Activated CD8-positive, alpha-beta memory T cell treated with anti-CD3 and anti-CD28 coated beads for 24 hours (primary cell): ENCODE measurements around the gene WDSUB1.

Experiments
- DNase-seq: peaks from one replicate; pipeline ENCODE4 v3.0.0-alpha.2; 2020

WDSUB1 gene

DNA sequence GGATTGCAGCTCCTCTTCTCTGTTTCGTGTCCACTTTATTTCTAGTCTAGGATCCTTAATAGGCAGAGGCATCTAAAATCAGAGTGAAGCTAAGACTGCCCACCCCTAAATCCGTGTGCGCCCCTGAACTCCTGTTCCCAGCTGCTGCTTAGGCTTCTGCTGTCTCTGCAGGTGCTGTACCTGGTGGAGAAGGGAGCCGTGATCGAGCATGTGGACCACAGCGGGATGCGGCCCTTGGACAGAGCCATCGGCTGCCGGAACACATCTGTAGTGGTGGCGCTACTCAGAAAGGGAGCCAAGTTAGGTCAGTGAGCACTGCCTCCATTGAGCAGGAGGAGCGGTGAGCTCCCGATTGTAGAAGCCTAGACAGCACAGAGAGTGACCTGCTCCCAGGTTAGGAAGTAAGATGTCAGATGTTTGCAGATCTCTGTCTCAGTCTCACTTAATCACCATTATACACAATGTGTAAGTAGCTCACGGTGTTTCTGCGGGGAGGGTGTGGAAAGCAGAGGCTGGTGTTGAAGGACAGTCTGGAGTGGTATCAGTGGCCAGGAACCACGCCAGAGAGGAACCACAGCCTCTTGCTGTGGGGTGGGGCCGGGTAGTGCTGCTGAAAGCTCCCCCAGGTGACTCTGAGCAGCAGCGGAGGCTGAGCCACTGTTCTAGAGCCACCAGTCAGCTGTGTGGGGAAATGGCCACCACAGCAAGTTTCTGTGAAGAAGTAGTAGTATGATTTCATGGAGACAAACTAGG lies 62.3 kb downstream of the WDSUB1 start:
- DNase-seq: peak; percentile 50

DNA sequence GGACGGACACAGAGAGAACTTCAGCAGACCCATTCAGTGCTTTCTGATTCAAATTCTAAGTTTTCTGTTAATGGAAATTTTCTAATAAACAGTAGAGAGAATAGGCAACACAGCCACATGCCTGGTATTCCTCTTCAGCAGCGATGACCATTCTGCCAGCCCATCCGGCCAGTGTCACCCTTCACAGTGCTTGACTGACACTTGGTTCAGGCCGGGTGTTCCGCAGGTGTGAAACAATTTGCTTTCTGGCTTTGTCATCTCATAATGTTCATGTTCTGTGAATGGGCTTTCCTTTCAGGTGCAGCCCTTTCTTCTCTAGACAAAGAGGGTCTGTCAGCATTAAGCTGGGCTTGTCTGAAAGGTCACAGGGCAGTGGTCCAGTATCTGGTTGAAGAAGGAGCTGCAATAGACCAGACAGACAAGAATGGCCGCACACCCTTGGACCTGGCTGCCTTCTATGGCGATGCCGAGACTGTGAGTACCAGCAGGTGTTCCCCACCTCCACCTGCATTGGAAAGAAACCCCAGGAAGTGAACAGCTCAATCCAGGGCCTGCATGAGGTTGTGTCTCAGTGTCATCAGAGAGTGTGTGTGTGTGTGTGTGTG lies 67.0 kb downstream of the WDSUB1 start:
- peak; percentile 24 for DNase-seq

DNA sequence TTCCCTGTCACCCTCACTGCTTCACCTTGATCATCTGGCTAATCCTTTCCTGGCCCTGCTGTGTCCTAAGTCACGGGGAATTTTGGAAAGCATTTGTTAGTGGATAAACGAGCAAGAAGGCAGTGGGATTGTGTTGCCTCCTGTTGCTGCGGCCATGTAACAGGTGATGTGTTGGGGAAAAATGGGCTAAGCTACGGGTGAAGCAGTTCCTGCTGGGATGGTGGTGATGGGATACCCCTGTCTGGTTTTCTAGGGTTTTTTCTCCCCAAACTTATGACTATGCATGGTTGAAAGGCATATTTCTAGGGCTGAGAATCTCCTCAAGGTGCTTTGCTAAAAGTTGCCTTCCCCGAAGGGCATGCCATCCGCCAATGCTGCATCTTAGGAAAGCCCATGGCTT lies 68.1 kb downstream of the WDSUB1 start:
- peak; percentile 4 for DNase-seq

DNA sequence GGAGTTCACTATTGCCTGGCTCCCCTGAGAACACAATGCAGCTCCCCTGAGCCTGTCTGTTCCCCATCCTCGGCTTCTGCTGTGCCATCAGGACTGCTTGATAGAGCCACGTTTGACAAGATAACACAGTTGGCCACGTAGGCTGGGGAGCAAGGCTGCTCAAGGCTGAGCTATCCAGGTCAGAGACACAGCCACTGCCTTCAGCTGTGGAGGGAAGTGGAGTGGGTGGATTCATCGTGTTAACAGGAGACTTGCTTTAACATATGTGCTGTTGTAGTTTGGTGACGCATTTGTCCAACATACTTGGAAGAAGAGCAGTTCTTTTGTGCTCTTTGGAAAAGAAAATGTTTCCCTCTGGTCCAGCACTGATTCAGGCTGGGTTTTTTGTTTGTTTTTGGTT lies 68.8 kb downstream of the WDSUB1 start:
- DNase-seq: no peak

DNA sequence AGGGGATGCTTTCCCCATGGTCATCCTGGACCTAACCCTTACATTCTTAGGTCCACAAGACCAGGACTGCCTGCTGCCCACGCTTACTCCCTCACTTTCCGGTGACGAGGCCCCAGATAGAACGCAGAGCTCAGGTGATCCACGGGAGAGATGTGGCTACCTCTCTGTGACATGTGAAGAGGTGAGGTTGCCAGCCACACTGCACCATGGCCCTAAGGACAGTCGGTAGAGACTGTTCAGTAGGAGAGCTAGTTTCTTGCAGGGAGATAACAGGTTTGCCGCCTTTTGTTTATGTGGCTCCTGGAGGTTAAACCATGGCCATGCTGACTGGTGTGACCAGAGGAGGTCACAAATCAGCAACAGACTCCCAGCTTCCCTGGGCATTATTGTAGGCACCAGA lies 71.4 kb downstream of the WDSUB1 start:
- no peak for DNase-seq

DNA sequence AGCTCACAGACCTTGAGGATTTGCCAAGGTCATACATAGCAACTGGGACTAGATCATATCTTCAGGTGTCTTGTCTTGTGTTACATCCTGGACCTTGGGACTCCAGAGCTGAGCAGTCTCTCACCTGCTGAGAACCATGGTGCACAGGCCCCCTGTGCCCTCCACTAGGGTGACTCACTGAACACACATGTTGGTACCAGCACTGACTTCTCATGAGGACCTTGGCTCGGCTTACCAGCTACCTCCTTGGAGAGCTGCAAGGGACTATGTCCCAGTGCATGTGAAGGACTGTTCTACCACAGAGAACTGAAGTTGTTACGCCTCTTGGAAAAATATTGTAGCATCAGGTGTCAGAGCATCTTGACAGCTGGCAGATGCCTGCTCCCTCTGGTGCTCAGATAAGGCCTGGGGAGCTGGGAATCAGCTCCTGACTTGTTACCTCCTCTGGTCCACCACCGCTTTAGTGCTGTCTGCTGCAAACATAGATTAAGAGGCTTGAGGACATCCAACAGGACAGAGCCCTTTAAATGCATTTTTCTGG lies 72.1 kb downstream of the WDSUB1 start:
- DNase-seq: peak; percentile 48

DNA sequence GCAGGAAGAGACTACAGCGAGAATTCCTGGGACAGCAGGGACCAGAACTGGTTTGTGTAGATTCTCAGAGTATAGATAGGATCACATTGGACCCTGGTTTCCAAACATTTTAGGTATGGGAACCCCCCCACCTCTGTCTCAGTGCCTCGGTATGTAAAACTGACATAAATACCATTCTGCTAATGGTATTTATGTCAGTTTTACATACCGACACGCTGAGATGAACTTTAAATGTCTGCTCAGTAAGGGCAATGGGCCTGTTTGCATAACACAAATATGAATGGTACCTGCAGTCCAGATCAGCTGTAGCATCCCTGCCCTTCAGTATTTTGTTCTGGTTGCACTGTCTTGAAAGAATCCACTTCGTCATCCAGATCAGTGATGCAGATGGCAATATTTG lies 73.2 kb downstream of the WDSUB1 start:
- DNase-seq: no peak

DNA sequence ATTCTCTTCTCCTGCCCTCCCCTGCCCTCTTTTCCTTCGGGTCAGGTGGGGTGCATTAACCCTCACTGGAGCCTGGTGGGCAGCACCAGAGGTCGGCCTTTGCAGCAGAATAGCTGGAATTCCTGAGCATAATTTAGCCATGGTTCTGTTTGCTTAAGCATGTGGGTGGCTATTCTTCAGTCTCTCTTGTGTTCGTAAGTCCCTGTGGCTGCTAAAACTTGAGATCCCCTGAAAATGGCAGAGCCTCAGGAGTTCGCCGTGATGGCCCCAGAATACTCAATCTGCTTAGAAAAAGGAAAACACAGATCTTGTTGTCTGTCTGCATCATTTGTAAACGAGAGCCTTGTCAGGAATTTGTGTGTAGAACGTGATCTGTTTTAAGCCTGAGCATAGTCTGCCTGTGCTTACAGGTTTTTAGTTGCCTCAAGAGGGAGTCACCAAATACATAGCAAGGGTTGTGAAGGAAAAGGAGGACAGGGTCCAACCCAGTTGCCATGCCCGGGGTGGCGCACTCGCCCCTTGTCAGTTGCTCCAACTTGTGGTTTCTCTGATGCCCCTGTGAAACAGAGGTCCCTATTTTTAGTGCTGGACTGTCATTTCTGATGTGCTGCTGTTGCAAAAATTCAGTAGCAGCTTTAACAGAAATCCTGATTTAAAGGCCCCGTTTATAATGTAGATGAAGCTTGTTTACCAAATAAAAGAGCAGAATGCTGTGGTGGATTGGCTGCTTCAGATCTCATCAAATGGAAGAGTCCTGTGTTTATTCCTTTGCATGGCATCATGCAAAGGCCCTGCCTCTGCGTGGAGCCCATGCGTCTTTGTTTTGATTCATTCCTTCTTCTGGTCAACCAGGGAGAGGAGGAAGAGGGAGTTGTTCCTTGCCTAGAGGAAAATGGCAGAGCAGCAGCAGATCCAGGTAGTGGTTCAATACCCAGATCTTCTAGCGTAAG lies 74.8 kb downstream of the WDSUB1 start:
- DNase-seq: no peak

DNA sequence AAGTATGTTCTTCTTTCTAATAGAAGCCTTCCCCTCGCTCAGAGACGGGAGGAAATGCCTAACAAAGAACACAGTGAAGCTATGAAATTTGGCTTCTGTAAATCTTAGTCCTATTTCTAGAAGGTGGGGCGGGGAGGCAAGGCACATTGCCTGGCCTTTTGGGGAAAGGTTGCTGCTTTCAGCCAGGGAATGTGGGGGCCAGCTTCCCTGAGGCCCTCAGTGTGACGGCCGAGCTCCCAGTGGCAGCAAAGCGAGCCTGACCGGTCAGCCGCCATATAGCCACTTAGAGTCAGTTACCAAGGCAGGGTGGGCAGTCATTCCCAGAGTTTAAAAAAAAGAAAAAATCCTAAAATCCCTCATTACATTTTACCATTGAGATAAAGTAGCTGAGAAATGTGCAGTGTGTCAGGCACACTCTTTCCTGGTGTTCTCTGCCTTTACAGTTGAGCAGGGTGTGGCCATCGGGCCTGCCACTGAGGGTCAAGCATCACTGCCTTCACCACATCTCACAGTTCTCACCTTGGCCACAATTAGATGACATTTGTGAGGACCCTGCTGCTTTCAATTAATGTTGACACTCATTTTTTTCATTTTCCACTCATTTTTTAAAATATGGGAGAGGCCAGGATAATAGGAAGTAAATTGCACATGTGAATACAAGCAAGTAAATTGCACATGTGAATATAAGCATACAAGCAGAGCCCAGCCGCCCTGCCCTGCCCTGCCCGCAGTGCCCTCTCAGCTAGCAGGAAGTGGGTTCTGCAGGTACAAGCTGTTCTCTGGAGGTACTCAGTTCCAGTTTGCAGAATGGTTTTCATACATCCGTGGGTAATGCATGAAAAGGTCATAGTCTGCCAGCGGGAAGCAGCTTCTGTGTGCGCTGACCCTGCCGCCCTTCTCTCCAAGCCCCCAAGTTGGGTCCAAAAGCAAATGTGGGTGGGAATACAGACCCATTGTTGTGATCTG lies 76.9 kb downstream of the WDSUB1 start:
- DNase-seq: no peak

DNA sequence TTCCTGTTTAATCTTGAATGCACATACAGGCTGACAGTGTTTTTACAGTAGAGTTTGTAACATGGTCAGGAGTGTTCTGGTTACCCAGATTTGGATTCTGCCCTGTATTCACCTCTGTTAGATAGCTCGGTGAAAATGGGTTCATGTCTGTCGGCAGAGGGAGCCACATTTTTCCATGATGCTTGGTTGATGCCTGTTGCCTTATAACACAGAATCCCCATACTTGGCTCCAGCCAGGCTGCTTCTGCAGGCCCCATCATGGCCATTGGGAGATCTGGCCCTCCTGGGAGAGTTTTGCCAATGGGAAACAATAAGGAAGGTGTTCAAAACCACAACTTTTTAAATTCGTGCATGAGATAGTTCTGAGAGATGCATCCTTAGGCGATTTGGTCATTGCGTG lies 78.1 kb downstream of the WDSUB1 start:
- DNase-seq: no peak

DNA sequence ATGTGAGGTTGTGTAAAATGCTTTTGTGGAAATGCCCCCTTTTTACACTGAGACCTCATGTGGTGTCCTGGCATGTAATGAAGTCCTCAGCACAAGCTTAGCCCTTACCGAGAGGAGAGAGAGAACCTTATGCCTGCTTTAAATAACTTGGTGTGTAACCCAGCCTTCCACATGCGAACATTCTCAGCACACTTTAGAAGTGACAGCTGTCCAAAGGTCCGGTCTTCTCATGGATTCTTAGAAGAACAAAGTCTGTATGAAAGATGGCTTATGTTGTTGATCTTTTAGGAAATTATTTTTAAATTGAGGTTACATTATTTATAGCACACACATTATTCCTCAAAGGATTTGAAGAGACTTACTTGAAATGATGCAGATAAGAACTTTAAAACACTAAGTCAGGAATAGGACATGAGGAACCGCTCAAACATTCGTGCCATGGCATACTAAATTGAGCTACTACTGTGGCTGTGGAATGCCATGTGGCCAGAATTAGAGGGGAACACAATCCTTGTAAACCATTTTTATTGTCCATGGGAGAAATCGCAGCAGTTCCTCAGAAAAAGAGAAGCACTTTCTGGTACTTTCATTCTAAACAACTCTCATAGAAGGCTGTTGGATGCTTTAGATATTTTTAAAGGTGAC lies 79.6 kb downstream of the WDSUB1 start:
- DNase-seq: no peak

DNA sequence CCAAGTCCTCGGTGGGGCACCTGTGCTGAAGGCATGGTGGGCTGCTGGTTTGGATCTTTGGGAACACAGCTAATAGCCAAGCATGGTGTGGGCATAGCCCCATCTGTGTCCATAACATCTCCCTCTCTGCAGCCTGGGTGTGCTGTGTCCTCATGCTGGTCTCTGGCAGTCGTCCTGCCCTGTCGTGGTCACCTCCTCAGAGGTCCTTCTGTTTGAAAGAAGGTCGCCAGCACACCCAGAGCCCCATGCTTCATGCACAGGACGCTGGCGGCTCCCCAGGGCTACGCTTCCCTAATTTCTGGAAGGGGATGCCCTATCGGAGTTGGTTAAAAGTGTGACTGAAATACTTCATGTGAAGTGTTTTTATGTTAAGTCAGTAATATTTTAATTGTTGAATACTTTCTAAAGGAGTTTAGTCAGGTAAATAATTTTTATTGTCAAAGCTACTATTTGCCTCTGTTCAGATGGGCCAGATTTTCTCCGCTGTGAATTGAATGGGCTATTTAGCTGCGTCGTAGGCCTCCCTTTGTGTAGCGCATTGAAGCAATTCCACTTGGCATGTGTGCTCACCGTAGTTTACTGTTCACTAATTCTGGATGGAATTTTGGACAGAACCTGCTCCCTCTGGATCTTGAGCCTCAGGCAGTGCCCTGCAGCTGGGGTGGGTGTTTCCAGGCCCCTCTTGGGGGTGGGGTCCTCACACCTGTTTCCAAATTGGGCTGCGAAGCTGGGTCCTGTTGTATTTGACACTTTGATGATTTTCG lies 81.9 kb downstream of the WDSUB1 start:
- DNase-seq: no peak

DNA sequence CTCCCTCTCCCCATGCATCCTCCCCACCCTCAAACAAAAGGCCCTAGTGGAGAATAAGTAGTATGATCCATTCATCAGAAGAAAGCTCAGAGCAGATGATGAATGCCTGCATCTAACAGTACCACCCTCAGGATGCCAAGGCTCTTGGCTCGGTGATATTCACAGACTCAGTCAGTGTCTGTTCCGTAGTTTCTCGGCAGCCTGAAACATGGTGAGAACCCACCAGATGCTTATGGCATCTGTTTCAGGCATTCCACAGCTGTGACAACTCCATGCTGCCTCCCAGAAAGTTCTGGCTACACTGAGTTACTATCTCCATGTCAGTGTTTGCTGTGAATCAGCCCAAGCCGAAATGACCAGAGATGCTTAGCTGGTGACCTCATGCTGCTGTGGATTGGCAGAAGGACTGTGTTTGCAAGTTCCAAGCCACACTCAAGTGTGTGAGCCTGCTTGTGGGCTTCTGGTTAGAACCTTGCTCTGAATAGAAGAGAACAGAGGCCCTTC lies 83.9 kb downstream of the WDSUB1 start:
- no peak for DNase-seq

DNA sequence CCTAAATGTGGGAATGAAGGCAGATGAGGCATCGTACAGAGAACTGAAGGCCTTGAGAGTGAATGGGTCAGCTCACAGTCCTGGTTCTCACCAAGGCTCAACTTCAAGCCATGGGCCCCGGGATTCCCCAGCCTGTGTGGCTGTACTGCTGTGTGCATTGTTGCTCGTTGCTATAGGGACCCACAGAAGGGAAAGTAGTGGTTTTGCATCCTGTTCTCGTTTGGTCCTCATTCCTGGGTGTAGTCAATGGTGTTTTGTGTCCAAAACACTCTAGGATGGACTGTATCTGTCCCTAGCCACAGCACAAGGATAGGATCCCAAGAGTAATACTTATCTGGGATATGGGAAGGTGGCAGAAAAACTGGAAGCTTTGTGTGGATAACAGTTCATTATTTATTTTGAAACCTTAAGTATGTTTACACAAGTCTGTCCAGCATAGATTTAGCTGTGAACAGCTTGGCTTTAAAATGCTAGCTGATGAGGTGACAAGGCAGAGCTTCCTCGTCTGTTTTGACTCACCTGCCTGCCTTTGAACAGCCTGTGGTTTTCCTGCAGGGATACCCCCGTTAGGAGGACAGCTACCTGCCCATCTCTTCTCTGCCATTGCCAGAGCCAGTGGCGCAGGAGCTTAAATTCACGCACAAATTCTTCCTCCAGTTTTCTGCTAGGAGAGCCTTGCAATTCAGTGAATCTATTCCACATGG lies 85.0 kb downstream of the WDSUB1 start:
- no peak for DNase-seq

DNA sequence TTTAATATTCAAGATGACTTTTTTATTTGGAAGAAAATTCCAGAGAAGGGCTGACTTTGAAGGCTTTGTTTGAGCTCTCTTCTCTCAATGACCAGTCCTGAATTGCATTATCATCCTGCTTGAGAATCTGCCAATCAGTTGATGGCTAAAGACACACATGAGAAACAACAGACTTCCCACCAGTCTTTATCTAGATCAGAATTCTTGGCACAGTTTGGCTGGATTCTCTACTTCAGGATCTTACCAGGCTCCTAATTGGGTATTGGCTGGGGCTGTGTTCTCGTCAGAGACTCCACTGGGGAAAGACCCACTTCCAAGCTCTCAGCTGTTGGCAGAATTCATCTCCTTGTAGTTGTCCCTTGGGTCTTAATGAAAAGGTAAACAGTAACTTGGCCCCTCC lies 86.0 kb downstream of the WDSUB1 start:
- no peak for DNase-seq

DNA sequence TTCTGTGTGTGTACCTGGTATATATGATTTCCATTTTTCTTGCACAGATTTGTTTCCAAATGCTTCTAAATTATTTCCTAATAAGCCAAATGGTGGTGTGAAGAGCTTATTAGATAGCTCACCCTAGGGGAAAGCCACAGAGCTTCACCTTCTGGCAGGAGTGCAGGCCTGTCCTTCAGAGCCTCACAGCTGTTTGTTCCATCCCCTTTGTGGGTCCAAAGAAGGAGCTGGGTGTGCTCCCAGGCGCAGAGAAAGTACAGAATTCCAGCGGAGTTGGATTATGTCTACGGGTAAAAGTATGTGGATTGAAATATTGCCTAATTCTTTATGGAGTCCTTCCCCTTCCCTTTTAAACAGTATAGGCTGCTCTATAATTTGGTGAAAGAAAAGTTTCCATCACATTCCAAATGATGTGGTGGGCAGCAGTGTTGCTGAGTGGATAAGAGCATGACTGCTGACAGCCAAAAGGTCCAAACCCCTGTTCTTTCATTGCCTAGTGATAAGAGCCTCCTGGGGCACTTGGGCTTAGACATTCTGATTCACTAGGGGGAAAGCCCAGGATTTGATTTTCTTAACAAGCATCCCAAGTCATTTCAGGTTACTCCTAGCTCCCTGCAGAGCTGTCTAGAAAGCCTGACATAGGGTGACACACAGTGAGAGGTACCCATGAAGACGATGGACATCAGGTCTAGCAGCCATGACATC lies 86.6 kb downstream of the WDSUB1 start:
- DNase-seq: no peak

DNA sequence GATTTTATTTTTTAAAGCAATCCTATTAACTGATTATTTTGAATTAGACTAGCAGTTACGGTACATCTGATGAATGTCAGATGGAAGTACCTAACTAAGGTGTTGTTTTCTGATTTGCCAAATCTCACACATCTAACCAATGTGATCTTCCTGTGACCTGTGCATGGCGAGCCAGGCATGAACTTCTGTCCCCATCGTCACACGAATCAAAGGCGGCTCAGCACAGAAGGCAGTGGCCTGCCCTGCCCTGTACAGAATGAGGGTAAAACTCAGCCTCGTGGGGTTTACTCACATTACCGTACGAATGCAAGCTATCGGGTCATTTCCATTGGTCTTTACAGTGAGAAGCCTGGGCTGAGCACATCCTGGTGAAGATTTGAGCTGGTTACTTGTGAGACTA lies 87.3 kb downstream of the WDSUB1 start:
- no peak for DNase-seq

DNA sequence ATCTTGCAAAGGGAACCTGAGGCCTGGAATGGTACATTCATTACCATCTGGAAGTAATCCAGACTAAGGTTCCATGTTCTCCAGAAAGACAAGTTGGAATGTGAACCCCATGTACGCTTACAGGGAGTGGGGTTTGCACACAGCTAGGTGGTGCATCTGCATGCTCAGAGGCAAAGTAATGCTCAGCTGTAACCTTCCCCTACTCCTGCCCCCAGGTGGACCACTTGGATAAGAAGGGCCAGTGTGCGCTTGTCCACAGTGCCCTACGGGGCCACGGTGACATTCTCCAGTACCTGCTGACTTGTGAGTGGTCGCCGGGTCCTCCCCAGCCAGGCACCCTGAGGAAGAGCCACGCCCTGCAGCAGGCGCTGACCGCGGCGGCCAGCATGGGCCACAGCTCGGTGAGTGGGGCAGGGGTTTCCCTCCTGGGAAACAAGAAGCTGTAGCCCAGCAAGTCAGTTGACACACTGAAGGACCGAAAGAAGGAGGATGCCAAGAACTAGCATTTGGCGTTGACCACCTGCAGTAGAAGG lies 90.0 kb downstream of the WDSUB1 start:
- DNase-seq: no peak

DNA sequence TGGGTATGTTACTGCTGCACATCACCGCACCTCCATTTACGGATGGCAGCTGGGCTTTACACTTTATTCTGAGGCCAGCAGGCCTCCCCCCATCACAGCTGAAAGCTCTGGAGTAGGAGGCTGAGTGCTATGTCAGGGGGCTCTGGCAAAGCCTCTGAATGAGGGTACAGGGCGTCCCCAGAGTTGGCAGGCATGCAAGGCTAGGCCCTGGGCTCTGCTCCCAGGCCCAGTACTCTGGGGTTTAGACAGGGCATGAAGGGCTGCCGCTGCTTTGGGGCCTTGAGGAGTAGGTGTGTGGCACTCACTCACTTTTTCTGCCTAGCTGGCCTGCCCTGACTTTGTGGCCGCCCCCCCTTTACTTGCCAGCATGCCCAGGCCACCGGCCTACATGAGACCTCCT lies 90.8 kb downstream of the WDSUB1 start:
- no peak for DNase-seq
